ENCODE results near the gene TAF5L. TPM values are rescaled to one million over a fixed set of nuclear protein-coding genes. Genes with fewer than 3 reads are reported as not detected.

Gene TAF5L
- total and polyA plus RNA-seq, 2 of the 8 experiments (the other 6 are each of a cell fraction or from before 2014, with no cell fraction given): 17.7 to 23.3 TPM

GRCh38 chr1:229596925-229597699 lies 28.8 kb downstream of the TAF5L start (continued):
- TF ChIP-seq CBX5 (IDR thresholded peaks at IDR 0.05; ENCODE audit: low read depth, low read length): no peak
- TF ChIP-seq CBX8 (IDR thresholded peaks at IDR 0.05; ENCODE audit: borderline replicate concordance, low read depth, low read length): no peak
- TF ChIP-seq KDM4A (IDR thresholded peaks at IDR 0.05; ENCODE audit: low read depth, low read length, severe bottlenecking): no peak
- TF ChIP-seq SIRT6 (IDR thresholded peaks at IDR 0.05; ENCODE audit: low read length): no peak
- no peak for TF ChIP-seq SP2 (IDR thresholded peaks at IDR 0.05; ENCODE audit: low read length)
- TF ChIP-seq ZNF274 (IDR thresholded peaks at IDR 0.05; ENCODE audit: borderline replicate concordance, extremely low read depth, low read length): no peak
- no peak for TF ChIP-seq YY1 (IDR thresholded peaks at IDR 0.05; ENCODE audit: low read depth, low read length)
- TF ChIP-seq CHD7 (IDR thresholded peaks at IDR 0.05; ENCODE audit: insufficient replicate concordance, low read length): no peak
